ENCODE results near the gene NARF. TPM values are rescaled to one million over a fixed set of nuclear protein-coding genes. Genes with fewer than 3 reads are reported as not detected.

Gene NARF
- total RNA-seq, 1 experiment from 2014 or later, result 96.7 TPM

- peaks cover 58% of the 10 kb centered on the region for H3K4me1 Mint-ChIP-seq
- DNase-seq (ENCODE audit: low spot score) (no peak), ATAC-seq (no peak)
- no peaks in the 10 kb centered on the region for H3K27me3 Mint-ChIP-seq (ENCODE audit: low read depth)
- H3K4me3 Mint-ChIP-seq, result no peak overlapping the region
- H3K9me3 Mint-ChIP-seq, result no peaks in the 10 kb centered on the region
- TF ChIP-seq, protein P1, sequence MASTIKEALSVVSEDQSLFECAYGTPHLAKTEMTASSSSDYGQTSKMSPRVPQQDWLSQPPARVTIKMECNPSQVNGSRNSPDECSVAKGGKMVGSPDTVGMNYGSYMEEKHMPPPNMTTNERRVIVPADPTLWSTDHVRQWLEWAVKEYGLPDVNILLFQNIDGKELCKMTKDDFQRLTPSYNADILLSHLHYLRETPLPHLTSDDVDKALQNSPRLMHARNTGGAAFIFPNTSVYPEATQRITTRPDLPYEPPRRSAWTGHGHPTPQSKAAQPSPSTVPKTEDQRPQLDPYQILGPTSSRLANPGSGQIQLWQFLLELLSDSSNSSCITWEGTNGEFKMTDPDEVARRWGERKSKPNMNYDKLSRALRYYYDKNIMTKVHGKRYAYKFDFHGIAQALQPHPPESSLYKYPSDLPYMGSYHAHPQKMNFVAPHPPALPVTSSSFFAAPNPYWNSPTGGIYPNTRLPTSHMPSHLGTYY (CRISPR knock-in tag; IDR thresholded peaks at IDR 0.05), result no peak
- H3K27ac Mint-ChIP-seq, result peak overlapping the region; percentile 25
- CTCF ChIA-PET, result no interaction called here
- POLR2A ChIA-PET, result no interaction called here
- no peaks in the 10 kb centered on the region for H3K36me3 Mint-ChIP-seq
These were observed 72.9 kb downstream of the NARF start for GRCh38 chr17:82531431-82531881.

DNA sequence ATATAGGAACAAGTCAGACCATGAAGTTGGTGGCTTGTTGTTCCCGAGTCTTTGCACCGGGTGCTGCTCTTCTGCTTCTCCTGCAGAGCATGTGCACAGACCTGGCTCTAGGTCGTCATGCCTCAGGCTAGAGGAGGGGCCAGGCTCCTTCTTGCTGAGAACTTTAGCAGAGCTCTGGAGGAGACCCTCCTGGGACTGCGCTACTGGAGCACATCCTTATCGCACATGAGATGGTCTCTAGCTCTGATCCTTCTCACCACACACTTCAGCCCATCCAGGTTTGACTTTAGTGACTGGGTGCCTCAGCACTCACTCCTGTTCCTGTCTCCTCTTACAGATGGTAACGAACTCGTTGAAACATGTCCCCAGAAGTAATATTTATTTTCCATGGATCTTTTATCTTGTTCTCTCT lies 75.9 kb downstream of the NARF start:
- no peak overlapping the region for H3K4me3 Mint-ChIP-seq

DNA sequence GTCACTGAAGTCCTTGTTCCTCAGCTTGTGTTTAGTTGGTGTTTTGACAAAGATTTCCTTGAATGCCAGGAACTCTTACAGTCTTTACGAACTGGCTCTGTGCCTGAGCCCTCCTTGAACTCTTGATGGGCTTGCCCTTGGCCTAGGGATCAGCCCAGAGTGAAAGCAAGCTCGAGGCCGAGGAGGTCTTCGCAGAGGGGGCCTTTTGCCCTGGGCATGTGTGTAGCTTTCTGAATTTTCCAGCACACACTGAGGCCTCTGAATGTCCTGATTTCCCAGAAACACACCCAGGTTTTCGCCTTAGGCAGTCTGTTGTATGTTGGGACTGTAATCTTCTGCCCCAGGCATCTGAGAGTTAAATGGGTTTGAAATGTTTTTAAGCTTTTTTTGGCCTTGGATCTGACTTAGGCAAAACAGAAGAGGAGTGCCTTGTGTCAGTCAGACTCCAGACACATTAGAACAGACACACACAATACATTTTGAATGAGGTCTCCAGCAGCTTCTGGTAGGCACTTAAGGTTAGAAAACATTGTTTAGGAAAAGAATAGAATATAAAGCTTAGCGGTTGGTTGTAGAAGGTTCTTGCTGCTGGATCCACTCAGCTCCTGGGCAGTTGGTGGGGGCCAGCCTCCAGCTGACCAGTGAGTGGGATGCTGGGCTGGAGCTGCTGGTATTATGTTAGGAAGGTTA lies 78.1 kb downstream of the NARF start:
- ChIA-PET CTCF (interaction anchor here (1.2 to 3.5 kb wide), 4 partner anchors 15 to 111 kb away, joined by 3 to 27 read pairs (median 8); no protein-coding TSS in a partner anchor), POLR2A (no interaction called here)
- no peaks in the 10 kb centered on the region for H3K36me3 Mint-ChIP-seq
- H3K9me3 Mint-ChIP-seq, result no peaks in the 10 kb centered on the region
- no peak overlapping the region for H3K4me3 Mint-ChIP-seq
- peaks cover 34% of the 10 kb centered on the region for H3K4me1 Mint-ChIP-seq
- DNase-seq (ENCODE audit: low spot score) (no peak), ATAC-seq (peak; percentile 55)
- H3K27me3 Mint-ChIP-seq (ENCODE audit: low read depth), result no peaks in the 10 kb centered on the region
- peak overlapping the region; percentile 88 for H3K27ac Mint-ChIP-seq
- TF ChIP-seq ZNF425 (CRISPR knock-in tag; conservative IDR thresholded peaks at IDR 0.05) (no peak), AFF4 (CRISPR knock-in tag; IDR thresholded peaks at IDR 0.05; ENCODE audit: borderline replicate concordance) (no peak), IRF2 (CRISPR knock-in tag; IDR thresholded peaks at IDR 0.05; ENCODE audit: borderline replicate concordance, low read depth) (no peak)

More for the DNA sequence above, 75.9 kb downstream of the NARF start:
- no peaks in the 10 kb centered on the region for H3K27me3 Mint-ChIP-seq (ENCODE audit: low read depth)
- no peaks in the 10 kb centered on the region for H3K9me3 Mint-ChIP-seq
- POLR2A ChIA-PET, result interaction anchor here (0.6 kb wide), 1 partner anchor 30 kb away, joined by 4 read pairs; no protein-coding TSS in a partner anchor
- TF ChIP-seq MYBL2 (CRISPR knock-in tag; IDR thresholded peaks at IDR 0.05) (no peak), ZNF671 (CRISPR knock-in tag; IDR thresholded peaks at IDR 0.05) (no peak), MXD4 (CRISPR knock-in tag; IDR thresholded peaks at IDR 0.05; ENCODE audit: borderline replicate concordance) (no peak), JAZF1 (CRISPR knock-in tag; IDR thresholded peaks at IDR 0.05) (no peak), ATF3 (CRISPR knock-in tag; conservative IDR thresholded peaks at IDR 0.05) (no peak), NR2C2 (CRISPR knock-in tag; IDR thresholded peaks at IDR 0.05) (no peak), ESRRA (CRISPR knock-in tag; IDR thresholded peaks at IDR 0.05; ENCODE audit: borderline replicate concordance) (no peak), GABPB1 (CRISPR knock-in tag; IDR thresholded peaks at IDR 0.05) (no peak), ZNF219 (CRISPR knock-in tag; IDR thresholded peaks at IDR 0.05; ENCODE audit: borderline replicate concordance) (no peak), ZSCAN18 (CRISPR knock-in tag; IDR thresholded peaks at IDR 0.05) (no peak)
- TF ChIP-seq, protein P2, sequence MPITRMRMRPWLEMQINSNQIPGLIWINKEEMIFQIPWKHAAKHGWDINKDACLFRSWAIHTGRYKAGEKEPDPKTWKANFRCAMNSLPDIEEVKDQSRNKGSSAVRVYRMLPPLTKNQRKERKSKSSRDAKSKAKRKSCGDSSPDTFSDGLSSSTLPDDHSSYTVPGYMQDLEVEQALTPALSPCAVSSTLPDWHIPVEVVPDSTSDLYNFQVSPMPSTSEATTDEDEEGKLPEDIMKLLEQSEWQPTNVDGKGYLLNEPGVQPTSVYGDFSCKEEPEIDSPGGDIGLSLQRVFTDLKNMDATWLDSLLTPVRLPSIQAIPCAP (CRISPR knock-in tag; IDR thresholded peaks at IDR 0.05), result no peak
- TF ChIP-seq, protein P1 (CRISPR knock-in tag; IDR thresholded peaks at IDR 0.05), result no peak
- DNase-seq (ENCODE audit: low spot score), result peak; percentile 27
- H3K4me1 Mint-ChIP-seq, result peaks cover 48% of the 10 kb centered on the region
- H3K36me3 Mint-ChIP-seq, result no peaks in the 10 kb centered on the region
- CTCF ChIA-PET, result interaction anchor here (3.5 kb wide), 1 partner anchor 20 kb away, joined by 27 read pairs; no protein-coding TSS in a partner anchor
- peak; percentile 64 for ATAC-seq
- H3K27ac Mint-ChIP-seq, result peak overlapping the region; percentile 86

Data from WTC11 (cell line).